ENCODE results near the gene NIPBL. TPM values are rescaled to one million over a fixed set of nuclear protein-coding genes. Genes with fewer than 3 reads are reported as not detected.

NIPBL gene
- total and polyA plus RNA-seq, 2 of the 13 experiments (the other 11 are each of a cell fraction or from before 2014, with no cell fraction given) = 12.3 to 32.3 TPM

GRCh38 chr5:37002176-37002751 is 125.7 kb downstream of the NIPBL start (continued):
- TF ChIP-seq TEAD3 (CRISPR knock-in tag; optimal IDR thresholded peaks at IDR 0.05; ENCODE audit: borderline replicate concordance) (peak; percentile 38), SOX6 (IDR thresholded peaks at IDR 0.05) (no peak), SOX6 (CRISPR knock-in tag; IDR thresholded peaks at IDR 0.05) (peak; percentile 65), FOXP4 (CRISPR knock-in tag; IDR thresholded peaks at IDR 0.05) (0 out of 2 replicates have a peak, but pooled peaks have one; percentile 23), SOX13 (IDR thresholded peaks at IDR 0.05) (no peak), SOX13 (CRISPR knock-in tag; conservative IDR thresholded peaks at IDR 0.05 in 1 of 2, IDR thresholded peaks at IDR 0.05 in 1 of 2) (peak in 1 of 2 experiments; percentile 47; a peak in 2 of 4 replicates), MTF2 (CRISPR knock-in tag; IDR thresholded peaks at IDR 0.05; ENCODE audit: borderline replicate concordance) (no peak), FOXJ3 (CRISPR knock-in tag; IDR thresholded peaks at IDR 0.05; ENCODE audit: borderline replicate concordance) (peak; percentile 38; the same call in 1 of the 2 replicates), ZNF644 (CRISPR knock-in tag; IDR thresholded peaks at IDR 0.05; ENCODE audit: low read depth) (0 out of 2 replicates have a peak, but pooled peaks have one; percentile 52), ZGPAT (CRISPR knock-in tag; IDR thresholded peaks at IDR 0.05) (0 out of 2 replicates have a peak, but pooled peaks have one; percentile 18), RCOR2 (CRISPR knock-in tag; IDR thresholded peaks at IDR 0.05) (no peak), CHCHD3 (CRISPR knock-in tag; IDR thresholded peaks at IDR 0.05) (no peak), ZFP90 (CRISPR knock-in tag; IDR thresholded peaks at IDR 0.05; ENCODE audit: borderline replicate concordance) (no peak), ZNF44 (CRISPR knock-in tag; IDR thresholded peaks at IDR 0.05) (no peak), ZNF430 (CRISPR knock-in tag; IDR thresholded peaks at IDR 0.05) (no peak), GATAD2A (CRISPR knock-in tag; IDR thresholded peaks at IDR 0.05) (no peak), HDAC2 (CRISPR knock-in tag; IDR thresholded peaks at IDR 0.05) (0 out of 2 replicates have a peak, but pooled peaks have one; percentile 19)

All from HepG2 (cell line).